ENCODE results near the gene SELPLG.
"Not testable (repeated sequence)": the region's sequence is repeated elsewhere in the genome, so short reads cannot be mapped to it uniquely, and the experiment has no call there.

The SELPLG gene

DNA sequence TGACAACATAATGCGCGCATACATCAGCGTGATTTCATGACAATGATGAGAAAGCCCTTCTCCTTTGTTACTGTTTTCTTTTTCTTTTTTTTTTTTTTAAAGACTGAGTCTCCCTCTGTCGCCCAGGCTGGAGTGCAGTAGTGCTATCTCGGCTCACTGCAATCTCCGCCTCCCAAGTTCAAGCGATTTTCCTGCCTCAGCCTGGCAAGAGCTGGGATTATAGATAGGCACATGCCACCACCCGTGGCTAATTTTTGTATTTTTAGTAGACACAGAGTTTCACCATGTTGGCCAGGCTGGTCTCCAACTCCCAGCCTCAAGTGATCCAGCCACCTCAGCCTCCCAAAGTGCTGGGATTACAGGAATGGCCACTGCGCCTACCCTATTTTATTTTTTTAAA, 20.9 kb upstream of the SELPLG start:
- not testable (repeated sequence) for DNase-seq

DNA sequence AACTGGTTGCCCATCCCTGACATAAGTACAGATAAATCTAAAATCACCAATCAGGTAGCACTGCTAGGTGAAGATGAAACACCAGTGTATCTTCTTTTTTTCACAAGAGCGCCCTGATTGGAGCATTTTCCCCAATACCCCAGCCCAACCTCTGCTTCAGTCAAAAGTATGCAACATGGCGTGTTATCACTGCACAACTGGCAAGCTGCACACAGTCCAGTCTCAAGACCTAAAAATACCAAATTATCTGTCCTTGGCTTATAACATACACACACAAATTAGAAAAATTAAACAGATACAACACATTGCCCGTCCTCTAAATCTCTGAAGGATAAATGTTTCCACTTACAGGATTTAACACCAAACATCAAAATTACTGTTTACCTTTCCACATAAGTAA, 20.2 kb upstream of the SELPLG start:
- no peak for DNase-seq

DNA sequence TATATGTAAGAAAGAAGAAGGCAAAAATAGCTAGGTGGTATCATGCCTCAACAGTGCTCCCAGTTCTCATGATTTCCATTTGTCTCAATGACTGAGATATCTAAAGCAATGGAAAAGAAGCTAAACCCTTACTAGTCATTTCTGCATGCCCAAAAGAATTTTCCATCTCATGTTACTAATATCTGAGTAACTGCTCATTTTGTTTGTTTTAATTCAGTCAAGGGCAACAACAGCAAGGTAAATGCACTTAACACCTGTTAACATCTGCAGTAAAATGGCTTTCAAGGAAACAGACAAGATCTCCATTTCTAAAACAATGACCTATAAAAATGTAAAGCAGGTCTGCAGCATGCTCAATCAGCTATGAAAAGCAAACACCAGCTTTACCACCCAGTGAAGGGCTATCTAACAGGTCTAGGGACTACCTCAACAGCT, 19.4 kb upstream of the SELPLG start:
- DNase-seq: no peak

DNA sequence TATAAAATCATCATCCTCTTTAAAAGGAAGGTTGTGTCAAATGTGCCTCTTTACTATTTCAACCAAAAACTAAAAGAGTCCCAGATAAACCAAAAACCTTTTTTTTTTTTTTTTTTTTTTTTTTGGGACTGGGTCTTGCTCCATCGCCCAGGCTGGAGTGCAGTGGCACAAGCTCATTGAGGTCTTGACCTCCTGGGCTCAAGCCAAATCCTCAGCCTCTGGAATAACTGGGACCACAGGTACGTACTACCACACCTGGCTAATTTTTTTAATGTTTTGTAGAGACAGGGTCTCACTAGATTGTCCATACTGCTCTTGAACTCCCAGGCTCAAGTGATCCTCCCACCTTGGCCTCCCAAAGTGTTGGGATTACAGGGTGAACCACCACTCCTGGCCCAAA, 16.4 kb upstream of the SELPLG start:
- DNase-seq: no peak

DNA sequence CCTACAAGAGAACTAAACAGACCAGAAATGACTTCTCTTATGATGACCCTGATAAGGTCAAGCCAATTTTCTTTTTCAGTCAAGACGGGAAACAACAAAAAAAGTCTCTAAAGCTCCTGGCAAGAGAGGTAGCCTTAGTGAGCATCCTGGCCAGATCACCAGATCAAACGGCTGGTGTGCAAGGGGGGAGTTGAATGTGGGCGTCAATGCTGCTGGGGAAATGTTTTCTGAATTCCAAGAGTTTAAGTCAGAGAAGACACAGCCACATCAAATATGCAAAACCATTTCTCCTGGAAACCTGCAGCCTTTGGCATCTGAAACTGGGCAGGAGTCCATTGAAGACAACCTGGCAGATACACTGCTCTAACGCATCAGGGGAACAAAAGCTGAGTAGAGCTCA, 16.0 kb upstream of the SELPLG start:
- DNase-seq: no peak

DNA sequence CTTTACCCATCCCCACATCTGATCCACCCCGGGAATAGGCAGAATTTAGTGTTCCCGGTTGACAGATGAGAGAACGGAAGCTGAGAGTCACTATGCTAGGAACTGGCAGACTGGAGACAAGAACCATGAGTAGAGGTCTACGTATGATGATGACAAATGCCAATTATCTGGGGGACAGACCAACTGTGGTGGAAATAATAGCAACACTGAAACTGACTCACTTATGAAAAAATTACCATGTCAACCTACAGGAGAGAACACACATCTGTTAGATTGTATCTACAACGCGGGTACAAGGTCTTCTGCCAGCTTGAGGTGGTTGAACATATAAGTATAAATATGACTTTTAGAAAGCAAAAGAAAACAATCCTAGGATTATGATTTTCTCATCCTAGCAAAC, 15.4 kb upstream of the SELPLG start:
- DNase-seq: no peak

DNA sequence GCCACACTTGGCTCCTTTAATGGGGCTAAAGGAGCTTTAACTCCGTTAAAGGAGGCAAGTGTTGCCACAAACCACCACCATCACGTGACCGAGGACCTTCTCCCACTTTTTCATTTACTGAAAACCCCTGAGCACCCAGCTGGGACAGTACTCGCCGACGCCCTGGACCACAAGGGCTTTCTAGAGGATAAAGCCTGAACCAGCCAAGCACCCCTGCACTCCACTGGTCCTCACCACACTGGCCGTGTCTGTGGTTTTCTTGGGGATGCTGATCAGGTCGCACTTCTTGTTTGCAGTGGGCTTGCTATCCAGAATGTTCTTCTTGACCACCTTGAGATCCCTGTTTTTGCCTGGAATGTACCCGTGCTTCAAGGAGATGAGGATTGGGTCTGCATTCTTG, 14.7 kb upstream of the SELPLG start:
- no peak for DNase-seq

DNA sequence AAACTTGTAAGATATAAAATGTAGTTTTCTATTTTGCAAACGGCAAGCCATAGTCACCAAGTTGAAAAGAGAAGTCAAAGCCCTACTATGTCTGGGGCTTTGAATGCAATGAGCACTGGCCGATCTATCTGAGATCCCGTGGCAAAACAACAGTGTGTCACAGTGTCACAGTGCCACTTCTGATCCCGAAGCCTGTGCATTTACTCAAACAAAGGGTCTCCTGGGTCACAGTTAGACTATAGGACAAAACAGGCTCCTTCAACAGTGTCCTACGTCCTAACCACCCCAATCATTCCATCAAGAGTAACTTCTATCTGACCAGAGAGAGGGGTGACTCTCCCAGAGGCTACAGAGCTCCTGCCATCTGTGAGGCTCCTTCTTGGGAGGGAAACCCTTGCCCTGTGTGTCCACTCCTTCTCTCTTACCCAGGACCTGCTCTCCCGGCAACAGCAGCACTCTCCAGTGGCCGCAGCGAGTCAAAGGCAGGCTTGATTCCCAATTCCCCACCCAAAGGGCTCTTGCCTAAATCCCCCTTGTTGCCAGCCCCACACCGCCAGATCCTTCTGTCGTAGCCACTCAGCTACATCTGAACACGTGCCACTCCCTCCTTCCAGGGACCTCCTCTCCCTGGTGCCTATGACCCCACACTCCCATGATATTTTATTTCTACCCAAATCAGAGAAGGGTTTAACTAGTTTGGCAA, 14.0 kb upstream of the SELPLG start:
- DNase-seq: no peak

DNA sequence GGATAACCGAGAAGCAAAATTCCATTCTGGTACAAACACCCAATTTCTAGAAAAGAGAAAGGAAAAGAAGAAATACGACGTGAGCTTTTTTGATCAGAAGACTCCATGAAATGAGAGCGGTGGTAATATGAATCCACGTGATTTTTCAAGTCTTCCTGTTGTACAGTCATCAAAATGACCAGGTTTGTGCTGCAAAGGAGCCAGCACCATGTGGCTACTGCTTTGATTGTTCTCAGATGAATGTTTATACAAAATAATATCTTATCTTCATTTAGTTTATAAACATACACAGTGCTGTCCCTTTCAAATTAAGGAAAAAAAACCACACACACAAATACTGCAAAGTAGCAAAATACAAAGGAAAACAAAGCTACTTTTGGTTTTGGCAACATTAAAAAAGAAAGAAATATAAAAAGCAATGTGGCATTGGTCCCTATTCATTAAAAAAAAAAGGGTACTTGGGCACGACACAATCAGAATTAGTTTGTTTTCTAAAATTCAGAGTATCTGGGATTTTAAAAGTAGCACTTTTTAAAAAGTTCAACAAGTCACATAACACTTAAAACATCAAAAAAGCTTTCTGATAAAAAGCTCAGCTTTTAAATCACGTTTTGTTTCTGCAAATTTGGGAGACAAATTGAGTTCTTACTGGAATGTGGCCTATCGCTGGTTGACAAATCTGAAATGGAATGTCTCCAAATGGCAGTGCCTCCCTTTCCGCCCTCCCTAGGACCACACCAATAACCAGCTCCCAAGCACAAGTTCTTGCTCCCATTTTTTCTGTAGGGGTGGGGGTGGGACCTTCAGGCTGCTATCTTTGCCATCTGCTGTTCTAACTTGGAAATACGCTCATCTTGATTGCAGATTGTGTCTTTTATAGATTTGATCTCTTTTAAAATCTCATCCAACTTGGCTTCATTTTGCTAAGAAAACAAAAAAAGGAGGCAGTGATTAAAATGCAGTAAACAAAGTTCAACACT, 13.2 kb upstream of the SELPLG start:
- DNase-seq: no peak

DNA sequence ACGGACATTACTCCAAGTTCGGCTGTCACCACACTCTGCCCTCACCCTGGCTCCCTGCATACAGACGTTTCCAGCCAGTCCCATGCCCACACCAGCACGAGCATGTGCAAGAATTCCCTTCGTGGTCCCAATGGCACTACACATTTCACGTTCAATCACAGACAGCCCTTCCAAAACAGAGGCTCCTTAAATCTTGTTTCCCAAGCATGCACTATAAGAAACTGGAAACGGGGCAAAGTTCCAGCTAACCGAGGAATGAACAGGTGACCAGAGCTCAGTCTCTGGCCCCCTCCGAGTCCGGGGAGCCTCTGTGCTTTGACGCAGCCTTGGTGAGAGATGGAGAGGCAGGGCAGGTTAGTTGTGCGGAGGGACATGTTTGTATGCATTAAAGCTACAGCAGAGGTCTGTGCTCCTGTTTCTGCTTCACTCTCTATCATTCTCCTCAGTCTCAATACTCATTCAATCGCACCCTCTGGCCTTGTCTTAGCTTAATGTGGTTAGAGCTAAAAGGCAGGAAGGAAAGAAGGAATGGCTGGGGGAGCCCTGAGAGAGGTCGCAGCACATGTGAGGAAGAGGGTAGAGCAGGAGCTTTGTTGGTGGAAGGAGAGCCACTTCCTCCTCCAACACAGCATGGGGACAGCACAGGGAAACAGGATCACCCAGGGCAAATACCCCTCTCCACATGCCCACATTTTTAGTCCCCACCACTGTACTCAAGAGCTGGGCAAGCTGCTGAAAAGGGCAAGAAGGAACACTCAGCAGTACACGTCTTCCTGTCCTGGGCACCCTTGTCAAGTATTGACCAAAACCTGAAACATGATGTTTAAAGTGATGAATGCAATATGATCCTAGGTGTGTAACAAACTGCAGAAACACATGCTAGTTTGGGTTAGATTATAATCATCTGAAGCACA, 12.2 kb upstream of the SELPLG start:
- no peak for DNase-seq

DNA sequence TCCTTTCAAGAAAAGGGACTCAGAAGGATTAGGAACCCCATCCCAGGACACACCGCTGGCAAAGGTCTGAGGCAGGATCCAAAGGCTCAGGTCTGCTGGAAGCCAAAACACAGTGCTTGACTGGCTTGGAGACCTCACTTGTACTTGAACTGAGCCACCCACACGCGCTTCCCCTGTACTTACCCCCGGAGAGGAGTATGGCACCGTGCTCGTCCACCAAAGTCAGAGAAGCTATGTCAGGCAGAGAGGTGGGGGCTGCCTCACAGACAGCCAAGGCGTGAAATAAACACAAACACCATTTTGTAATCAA, 11.1 kb upstream of the SELPLG start:
- no peak for DNase-seq

DNA sequence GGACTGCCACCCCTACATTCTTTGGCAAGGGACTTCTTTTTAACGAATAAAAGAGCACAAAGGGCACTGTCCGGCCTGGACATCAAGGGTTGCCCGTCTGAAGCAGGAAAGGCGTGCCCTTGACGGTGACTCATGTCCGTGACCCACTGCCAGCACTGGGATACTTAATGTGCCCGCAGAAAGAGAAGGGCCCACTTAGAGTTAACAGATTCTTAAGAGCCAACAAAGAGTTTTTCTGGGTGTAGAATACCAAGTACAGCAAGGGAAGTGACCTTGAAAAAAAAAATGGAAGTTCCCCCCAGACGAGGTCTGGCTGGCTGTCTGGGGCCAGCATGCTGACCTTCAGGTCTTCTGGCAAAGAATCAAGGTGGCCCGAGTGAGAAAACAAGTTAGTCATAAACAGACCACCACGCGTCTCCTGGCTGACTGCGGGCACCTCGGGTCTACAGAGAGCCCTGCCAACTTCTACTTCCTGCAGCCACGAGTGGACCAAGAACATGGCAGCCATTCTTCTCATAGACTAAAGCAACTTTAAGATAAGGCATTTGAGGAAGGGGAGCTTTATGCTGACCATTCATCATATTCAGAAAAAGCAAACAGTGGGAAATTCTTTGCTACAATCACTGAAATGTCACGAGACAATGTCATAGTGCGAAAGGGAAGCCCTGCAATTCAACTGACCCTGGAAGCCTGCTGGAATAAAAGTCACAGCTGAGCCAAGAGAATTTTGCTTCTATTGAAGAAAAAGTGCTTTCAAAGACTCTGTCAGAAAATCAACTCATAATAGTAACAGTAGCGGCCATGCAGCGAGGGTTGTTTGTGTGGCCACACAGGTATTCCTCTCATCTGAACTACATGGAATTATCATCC, 10.5 kb upstream of the SELPLG start:
- no peak for DNase-seq

DNA sequence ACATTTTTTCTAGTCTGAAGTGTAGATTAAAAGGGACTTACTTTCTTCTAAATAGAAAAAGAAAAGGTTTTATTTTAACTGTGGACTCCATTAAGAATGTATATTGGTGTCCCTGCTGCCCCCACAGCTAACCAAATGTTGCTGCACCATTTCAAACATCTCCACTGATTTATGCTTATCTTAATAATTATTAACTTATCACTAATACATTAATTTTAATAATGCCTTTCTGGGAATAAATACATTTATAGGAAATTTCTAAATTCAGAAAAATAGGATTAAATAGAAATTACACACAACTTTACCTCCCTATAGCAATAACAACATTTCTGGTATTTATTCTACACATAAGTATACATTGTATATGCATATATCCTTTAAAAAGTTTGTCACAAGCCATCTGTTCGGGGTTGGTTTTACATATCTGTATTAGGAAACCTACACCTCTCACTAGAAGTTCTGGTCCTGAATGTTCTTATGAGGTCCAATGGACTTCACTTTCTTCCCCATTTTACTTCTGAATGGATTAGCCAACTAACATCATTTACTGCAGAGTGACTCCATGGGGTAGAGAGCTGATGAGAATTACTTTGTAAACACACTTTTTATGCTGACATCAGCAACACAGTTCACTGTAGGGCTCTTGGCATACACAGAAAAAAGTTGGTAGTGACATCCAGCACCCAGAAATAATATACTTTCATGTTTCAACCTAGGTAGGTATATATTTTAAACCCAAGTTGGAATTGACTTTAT, 9.4 kb upstream of the SELPLG start:
- DNase-seq: no peak

DNA sequence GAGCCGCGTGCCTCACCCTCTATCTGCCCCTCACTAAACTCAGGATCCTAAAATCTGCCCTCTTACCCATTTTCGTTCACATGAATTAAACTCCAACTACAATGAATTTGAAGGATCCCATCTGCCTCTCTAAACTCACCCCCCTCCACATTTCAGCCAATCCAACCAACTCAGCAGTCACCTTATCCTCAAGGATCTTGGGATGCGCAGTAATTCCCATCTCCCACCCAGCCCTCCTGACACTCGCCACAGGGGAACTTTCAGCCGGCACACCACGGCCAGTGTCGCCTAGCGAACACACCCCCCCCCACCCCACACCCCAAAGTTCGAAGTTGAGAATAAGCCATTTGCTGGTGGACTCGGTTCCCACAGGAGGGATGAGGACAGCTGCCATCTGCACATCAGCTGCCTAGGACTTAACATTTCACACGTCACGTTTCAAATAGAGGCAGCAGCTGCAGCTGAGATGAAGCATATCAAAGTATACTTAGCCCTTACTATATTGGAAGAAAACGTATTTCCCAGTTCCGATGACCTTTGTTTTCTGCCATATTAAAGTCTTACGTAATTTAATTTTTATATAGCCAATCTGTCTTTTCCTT, 8.7 kb upstream of the SELPLG start:
- DNase-seq: no peak

DNA sequence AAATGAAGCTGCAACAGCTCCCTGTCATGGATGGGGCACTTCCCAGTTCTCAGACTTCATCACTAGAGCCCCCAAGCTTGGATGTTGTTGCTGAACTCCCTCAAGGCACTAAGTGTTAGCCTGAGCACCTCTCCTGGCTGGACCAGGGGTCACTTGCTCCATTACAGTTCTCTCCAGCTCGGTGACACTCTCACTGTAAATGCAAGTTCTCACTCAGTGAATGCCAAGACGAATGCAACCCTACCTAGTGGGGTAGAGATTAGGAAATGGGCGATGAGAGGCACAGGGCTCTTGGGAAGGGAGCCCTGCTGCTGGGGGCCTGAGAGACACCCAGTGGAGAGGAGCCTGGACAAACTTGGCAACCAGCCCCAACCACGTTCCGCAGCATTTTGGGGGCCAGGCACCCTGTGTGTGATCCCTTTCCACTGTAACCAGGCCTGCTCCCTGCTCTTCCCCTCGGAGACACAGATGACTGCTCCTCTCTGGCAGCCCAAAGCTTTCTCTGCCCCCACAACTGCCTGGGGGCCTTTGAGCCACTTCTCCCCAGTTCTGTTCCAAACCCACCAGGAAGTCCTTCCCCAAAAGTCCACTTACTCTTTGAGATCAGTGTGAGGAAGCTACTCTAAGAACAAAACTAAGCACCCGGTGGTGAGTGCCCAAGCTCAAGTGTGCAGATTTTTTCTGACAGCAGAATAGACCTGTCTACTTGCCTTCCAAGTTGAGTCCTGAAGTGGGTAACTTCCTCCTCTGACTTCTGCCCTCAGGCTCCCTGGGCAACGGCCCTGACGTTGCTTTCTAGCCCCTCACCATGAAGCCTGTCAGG, 8.0 kb upstream of the SELPLG start:
- no peak for DNase-seq

DNA sequence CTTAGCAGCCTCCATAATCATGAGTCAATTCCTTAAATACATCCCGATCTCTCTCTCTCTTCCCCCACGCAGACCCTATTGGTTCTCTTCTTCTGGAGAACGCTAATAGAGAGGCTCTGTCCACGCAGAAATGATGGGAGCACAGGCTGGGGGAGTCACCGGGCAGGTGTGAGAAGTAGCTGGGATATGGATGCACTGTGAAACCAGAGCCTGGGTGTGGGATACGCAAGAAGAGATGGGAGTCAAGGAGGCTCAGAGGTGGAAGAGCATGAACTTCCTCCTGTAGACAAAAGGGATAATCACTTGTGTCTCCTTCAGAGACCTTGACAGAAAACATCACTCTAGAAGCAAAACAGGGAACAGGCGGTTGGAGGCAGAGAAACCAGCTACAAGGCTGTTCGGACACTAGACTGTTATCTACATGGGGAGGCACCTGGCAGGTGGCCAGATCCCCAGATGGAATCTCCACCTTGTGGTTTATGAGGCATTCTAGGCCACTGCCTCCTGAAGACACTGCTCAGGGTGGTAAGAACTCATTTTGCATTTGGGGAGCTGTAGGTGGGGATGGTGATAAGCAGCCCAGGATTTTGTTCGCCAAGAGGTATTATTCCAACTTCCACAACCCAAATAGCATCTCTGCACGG, 7.2 kb upstream of the SELPLG start:
- DNase-seq: no peak

DNA sequence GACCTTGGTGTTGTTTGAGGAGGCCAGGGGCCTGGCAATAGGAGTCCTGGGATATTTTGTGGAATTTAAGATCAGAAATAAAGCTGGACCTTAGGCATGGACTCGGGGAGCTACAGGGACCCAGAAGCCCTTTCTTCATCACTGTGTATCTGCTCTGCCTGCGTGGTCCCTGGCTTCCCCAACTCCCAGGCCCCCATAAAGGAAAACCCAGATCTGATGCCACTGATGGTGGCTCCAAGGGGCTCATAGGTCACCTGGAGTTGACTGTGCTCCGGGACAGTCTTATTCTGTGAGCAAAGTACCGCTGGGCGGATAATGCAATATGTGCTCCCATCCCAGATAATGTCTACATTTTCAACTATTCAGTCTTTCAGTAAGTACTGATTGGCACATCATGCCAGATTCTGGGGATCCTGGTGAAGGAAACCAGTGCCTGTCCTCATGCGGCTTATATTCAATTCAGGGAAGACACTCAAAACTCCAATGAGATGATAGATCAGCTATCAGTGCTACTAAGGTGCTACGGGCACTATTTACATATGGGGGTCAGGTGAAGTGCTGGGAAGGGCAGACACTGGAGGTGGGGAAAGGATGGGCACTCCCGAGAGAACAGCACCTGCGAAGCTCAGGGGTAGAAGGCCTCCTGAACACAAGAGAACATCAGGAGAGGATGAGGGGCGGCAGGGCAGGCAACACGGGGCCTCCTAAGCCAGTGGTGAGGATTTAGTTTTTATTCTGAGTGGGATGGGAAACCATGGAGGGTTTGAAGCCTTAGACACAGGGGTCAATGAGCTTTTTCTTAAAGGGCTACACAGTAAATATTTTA, 5.5 kb upstream of the SELPLG start:
- DNase-seq: no peak

DNA sequence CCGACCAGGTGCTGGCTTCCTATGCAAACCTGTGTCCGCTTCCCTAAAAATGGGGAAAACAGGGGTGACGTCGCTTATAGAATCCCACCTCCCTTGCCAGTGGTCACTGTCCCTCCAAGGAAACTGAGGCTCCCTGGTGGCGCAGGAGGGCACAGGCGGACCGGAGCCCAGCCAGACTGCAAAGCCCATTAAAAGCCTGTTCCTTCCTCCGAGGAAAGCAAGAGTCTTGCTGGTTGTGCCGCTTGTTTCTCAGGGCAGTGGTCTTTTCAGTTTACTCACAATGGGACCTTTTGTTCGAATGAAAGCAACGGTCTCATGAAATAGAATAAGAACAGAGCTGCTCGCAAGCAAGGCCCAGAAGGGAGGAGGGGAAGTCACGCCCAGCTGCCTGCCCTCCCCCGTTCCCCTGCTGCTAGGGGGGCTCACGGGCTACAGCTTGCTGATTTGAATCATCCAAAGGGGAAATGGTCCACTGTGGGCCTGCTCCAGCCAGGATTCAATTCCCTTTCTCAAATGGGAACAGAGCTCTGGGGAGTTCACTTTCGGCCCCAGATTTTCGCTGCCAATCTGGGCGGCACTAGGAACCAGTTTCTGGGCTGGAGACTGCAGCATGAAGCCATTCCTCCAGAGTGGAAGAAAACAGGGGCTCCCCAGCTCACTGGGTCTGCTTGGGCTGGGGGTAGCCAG, 4.6 kb upstream of the SELPLG start:
- DNase-seq: no peak
